Ureter (tissue), 1 donor: ENCODE measurements around the gene UBE2H. TPM values are rescaled to one million over a fixed set of nuclear protein-coding genes. Genes with fewer than 3 reads are reported as not detected.
"Not testable (repeated sequence)": the region's sequence is repeated elsewhere in the genome, so short reads cannot be mapped to it uniquely, and the experiment has no call there.

Source experiments
- DNase-seq: peaks from one replicate; pipeline ENCODE4 v3.0.0-alpha.2; 2020; ENCODE audit warnings: low spot score
- total RNA-seq: library from RNA; stranded (reverse); gene quantifications from one replicate; pipeline ENCODE4 v1.2.4, GENCODE V29; 2023
- donor health status: DM: yes; HTN: yes; CAD: no.

UBE2H gene
- total RNA-seq, 1 donor from 2014 or later: 69.7 TPM

DNA sequence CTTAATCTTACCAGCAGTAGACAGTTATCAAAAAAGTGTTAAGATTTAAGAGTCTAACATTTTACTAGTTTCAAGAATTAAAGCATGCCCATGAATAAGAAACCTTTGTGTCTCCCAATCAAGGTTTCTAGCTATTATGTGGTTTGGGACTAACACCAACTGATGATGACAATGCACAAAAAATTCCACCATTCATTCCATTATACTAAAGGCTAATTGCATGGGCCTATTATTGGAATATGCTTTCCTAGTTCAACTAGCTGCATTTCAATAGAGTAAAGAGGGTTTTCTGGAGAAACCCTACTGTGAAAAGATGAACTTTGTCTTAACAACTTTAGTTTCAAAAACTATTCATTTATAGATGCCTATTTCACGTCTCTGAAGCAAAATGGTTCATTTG, 44.6 kb downstream of the UBE2H start:
- DNase-seq: no peak

DNA sequence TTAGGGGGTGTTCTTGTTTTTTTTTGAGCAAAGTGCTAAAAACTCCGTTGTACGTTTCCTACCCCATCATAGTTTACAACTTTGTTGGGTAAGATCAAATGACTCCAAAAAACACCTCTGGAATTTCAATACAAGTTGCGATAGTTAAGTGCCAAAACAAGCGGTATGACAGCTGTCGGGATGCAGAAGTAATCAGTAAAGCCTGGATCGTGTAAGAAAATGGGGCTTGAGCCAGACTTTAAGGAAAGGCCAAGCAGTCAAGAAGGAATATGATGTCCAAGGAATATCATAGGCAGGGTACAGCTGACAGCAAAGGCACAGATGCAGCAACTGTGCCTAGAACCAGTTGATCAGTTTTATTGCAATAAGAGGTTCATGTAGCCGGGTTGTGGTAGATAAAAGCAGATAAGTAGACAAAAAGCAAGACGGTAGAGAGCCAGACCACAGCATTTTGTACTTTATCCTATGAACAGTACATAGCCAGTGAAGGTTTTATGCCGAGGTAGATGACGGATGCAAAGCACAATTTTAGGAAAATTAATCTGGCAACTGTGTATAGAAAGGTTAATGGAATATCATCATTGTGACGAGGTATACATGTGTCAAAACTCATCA, 45.5 kb downstream of the UBE2H start:
- DNase-seq: no peak

DNA sequence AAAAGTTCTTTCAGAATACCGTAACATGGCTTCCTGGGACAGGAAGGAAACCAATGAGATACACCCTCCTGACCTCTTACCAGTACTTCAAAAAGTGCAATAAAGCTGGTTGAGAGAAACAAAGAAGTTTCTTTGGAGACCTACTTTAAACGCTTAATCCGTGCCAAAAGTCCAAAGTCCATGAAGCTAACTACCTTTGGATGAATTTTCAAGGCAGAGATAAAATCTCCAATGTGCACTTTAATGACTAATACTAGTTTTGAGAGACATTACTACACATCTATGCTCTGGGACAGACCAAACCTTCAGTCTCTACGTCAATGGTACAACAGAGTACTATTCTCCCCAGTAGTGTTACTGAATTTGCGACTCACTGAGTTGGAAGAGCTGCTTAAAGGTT, 46.1 kb downstream of the UBE2H start:
- DNase-seq: no peak

DNA sequence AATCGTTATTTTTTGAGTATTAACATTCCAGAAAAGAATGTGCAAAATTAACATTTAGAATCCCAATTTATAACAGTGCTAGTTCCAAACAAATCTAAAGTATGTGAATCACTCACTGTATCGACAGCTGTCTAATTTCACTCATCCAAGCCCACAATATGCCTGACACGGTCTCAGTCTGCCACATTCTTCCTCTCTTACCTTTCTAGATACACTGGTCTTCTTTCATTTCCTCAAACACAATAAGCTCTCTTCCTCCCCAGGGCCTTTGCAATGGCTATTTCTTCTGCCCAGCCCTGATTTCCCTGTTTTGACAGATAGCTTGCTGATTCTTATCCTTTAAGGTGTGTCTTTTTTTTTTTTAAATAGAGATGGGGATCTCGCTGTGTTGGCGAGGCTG, 48.8 kb downstream of the UBE2H start:
- DNase-seq: no peak

DNA sequence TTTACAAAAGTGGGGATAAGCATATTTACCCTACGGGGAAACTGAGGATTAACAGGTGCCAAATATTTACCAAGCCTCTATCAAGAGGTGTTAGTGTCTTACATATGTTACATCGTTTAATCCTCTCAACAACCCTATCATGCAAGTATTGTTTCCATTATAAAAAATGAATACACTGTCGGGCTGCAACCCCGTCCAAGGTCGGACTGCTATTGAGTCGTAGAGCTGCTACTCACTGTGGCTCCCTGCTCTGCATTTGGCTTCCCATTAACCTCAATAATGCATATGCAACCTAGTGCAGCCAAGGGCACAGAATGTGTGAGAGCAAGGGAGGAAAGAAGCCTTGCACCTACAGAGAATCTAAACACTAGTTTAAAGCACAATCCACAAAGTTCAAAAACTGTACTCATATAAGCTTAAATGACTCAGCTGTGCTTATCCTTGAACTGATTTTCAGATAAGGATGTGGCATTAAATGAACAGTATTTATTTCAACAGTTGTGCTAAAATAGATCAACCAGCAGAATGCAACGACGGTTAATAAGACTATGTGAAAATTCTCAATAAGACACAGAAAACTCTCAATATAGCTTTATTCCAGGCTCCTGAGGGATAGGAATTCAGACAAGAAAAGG, 49.9 kb downstream of the UBE2H start:
- no peak for DNase-seq

DNA sequence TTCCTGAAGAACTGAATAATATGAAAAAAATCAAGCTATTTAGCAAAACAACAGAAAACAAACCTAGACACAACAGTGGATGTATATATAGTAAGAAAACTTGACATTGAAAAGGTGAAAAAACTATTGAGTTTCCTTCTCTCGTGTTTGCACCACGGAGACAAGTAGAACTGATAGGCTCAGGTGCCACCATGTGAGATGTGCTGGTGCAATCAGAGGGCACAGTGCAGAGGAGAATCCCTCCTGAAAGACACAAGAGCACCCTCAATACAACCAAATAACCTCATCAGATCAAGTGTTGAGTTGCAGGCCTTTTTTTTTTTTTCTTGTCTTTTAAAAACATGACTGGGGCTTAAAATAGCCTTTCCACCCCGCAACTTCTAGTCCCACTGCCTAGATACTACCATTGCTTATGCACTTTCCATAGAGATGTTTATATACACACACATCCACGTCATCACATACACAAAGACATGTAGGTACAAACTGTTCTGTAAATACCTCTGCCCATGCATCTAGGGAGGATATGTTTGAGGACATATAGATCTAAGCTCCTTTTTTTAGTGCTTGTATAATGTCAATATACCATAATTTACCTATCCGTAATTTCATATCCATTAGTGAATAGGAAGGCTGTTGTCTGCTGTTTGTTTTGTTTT, 54.1 kb downstream of the UBE2H start:
- no peak for DNase-seq

DNA sequence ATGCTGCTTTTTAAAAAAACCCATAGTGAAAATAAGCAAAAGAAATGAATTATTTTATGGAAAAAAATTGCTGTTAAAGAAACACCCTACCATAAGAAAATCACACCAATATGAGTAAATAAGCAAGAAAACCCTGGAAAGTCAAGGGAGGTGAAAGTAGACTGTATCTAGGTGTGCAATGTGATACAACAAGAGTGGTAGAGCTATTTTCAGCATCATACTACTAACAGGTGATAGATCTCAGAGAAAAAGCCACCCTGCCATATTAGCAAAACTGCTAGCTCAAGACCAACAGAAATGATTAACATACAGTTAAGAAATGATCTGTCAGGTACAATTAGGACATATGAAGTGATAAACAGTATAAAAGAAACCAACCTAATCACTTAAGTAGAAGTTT, 54.8 kb downstream of the UBE2H start:
- DNase-seq: no peak

DNA sequence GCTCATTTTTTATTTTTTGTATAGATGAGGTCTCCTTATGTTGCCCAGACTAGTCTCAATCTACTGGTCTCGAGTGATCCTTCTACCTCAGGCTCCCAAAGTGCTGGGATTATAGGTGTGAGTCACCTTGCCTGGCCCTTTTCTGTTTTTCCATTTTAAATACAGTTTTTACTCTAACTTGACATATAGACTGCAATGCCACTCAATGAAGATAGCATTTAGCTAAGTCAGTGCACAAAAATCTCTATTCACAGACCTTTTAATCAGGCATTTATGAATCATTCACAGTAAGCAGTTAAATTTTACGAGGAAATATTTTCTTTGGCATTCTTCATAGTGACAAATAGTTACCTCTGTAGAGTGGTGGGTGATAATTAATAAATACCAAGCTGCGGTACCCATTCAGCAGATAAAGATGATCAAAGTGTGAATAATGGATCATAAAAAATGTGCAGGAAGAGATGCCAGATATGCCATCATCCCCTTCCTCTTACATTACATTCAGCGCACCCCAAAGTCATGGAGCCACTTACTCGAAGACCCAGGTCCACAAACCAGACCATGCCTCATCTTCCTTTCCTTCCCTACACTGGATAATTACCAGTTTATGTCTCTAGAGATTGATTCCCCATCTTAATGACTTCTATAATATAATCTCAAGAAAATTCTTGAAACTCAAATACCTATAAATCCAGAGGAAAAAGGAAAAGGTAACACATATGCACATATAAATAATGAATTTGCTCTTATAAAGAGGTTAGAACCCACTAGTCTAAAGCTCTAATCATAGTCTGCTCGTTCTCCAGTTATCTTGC, 56.0 kb downstream of the UBE2H start:
- no peak for DNase-seq

DNA sequence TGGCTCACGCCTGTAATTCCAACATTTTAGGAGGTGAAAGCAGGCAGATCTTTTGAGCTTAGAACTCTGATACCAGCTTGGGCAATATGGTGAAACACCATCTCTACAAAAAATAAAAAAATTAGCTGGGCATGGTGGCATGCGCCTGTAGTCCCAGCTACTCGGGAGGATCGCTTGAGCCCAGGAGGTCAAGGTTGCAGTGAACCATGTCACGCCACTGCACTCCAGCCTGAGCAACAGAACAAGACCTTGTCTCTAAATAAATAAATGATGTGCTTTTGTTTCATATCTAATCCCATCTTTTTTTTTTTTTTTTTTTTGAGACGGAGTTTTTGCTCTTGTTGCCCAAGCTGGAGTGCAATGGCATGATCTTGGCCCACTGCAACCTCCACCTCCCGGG, 58.6 kb downstream of the UBE2H start:
- not testable (repeated sequence) for DNase-seq

DNA sequence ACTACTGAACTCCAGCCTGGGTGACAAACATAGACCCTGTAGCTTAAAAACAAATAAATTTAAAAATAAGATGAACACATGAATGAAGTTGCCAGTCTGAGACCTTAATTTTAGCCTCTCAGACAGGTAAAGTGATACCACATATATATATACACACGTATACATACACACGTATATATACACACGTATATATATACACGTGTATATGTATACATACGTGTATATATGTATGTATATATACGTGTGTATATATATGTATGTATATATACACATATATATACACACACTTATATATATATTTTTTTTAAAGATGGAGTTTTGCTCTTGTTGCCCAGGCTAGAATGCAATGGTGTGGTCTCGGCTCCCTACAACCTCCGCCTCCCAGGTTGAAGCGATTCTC, 62.7 kb downstream of the UBE2H start:
- no peak for DNase-seq

DNA sequence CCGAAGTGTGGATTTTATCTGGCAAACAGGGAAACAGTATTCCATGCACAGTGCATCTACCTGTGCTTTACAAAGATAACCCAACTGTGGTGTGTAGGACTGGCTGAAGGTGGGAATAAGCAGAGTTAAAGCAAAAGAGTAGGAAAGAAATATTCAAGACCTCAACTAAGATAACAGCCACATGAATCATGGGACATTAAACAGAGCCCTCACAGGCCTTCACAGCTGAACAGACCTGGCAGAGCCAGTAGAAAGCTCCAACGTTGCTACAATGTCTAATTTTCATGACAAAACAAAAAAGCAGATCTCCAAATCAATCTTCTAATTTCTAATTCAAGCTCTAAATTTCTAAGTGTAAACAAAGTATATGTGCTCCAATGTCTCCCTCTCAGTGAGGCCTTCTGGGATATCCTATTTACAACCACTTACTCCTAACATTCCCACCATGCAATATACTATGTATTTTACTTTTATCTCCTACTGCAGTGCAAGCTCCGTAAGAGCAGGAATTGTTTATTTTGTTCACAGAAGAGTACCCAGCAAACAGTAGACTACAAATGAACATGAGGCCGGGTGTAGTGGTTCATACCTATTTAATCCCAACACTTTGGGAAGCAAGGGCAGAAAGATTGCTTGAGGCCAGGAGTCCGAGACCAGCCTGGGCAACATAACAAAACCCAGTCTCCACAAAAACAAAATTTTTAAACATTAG, 63.5 kb downstream of the UBE2H start:
- no peak for DNase-seq

DNA sequence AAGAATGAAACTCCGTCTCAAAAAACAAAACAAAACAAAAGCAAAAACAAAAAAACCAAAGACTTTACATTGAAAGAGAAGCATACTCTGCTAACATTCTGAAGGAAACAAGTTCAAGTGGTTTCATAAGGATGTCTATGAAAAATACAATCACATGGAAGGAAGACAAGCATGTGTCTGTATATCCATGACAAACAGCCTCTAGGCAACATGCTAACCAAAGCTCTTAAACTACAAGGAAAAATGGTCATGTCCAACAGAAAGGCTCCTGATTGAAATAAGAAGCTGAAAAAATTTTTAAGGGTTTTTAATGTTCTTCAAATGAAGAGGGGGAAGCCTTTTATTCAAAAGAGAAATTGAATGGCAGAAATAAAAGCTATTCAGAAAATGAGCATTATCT, 64.9 kb downstream of the UBE2H start:
- no peak for DNase-seq

DNA sequence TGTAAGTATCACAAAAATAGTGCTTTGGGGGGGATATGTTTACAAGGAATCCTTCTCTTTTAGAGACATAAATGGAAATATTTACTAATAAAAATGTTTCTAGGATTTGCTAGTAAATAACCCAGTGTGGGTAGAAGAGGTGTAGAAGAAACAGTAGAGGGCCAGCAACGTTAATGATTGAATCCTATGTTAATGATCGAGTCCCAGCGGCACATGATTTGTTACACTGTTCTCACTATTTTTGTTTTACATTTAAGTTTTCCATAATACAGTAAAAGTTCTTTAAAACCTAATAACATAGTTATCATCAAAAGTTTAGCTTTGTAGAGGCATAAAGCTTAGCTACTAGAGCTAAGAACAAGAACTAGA, 66.0 kb downstream of the UBE2H start:
- DNase-seq: no peak

DNA sequence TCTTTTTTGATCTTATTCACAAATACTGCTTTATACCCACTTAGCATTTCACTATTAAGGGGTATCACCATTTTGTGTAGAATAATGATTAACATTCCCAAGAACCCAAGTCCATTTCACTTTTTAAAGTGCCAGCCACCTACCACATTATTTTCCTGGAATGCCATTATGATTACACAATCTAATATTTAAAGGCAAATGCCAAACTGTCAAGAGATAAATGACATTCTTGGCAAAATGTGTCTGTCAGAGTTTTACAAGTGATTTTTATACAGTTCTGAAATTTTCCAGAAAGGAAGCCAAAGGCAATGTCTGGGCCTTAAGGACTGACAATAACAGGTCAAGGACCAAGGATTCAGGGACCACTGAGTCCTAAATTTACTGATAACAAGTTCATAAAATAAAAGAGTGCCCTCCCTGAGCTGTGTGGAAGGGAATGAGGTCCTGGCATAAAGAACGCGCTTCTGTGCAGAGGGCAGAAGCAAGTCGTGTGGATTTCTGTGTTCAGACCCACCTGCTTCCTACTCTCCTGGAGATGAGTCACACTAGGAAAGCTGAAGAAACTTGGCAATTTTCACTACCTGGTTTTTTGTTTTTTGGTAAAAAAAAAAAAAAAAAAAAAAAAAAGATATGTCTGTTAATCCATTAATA, 66.5 kb downstream of the UBE2H start:
- DNase-seq: no peak

DNA sequence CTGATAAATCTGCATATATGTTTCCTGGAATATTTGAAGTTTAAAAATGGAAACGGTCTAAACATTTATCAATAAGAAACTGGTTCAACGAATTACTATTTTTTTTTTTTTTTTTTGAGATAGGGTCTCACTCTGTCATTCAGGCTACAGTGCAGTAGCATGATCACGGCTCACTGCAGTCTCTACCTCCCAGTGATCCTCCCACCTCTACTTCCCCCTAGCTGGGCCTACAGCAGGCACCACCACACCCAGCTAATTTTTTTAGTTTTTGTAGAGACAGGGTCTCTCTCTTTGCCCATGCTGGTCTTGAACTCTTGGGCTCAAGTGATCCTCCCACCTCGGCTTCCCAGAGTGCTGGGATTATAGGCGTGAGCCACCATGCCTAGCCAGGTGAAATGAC, 68.3 kb downstream of the UBE2H start:
- no peak for DNase-seq

DNA sequence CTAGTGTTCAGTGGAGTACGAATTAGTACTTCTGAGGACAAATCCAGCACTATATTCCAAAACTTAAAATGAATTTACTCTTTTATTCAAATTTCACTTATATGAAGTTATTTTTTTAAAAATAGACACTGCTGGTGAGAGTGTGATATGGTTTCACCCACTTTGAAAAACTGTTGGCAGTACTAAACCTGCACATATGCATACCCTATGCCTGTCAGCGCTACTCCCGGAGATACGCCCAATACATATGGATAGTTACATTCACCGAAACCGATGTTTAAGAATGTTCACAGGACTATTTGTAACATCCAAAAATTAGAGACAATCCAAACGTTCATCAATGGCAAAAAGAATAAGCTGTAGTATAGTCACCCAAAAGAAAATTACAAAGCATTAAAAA, 69.6 kb downstream of the UBE2H start:
- no peak for DNase-seq

DNA sequence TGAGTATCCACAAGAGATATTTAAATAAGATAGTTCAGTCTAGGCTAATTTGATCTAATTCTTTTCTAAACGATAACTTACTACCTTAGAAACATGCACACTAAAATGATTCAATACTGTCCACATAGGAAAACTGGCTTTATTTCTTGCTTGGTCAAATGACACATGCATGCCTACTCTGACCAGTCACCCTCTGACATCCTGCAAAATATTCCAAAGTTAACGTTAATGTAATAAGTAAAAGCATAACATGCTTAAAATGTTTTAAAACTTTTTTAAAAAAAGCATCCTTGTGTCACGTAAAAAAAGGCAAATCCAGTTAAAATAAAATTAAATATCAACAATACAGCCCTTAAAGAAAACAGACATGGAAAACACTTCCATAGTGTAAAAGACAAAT, 70.2 kb downstream of the UBE2H start:
- DNase-seq: no peak

DNA sequence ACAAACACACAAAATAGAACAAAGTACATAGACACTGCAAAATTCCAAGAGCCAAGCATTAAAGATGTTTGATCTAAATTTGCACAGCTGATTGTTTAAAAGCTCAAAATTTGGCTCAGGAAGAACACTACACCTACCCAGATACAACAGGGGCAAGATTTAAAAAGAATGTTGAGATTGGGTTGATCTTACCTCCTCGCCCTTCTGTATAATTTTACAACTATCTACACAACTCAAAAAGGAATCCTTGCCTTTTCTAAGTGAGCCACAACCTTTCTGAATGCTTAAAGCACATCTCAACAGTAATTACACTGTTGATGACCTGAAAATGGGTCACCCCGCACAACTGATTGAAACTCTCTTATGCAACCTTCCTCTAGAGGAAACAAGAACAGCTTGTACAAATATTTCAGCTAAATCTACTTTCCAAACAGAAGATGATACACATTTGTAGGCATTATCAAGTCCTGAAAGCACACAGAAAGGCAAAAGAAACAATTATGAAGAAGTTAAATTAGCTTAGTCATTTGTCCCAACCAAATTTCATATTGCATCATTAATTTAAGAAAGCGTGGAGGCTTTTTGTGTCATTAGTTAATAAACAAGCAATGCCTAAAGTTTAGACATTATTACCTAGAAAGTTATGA, 75.5 kb downstream of the UBE2H start:
- DNase-seq: no peak

DNA sequence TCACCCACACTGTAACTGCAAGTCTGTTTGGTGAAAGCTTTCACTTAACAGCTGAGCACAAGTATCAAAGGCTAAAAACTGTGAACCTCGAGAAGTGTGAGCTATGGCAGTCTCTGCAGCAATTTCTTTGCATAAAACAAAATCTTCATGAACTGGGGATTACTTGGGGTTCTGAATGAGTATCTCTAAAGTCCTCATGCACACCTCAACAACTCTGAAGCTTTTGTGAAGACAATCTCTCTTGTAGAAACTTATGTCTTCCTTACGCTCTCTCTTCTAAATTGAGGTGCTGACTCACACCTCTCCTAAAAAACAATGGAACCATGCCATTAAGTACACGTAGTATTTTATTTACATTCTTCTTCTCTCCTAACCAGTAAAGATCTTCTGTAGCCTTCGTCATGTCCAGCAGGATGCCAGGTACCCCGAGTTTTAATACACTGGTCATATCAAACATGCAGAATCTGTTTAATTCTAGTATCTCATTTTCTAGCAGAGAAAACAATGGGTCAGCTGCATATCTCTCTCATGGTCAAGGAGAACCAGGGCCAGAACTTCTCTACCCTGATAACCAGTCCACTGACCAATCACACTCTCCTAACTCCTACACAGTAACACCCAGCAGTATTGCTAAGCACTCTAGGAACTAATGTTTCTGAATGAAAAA, 76.9 kb downstream of the UBE2H start:
- no peak for DNase-seq

DNA sequence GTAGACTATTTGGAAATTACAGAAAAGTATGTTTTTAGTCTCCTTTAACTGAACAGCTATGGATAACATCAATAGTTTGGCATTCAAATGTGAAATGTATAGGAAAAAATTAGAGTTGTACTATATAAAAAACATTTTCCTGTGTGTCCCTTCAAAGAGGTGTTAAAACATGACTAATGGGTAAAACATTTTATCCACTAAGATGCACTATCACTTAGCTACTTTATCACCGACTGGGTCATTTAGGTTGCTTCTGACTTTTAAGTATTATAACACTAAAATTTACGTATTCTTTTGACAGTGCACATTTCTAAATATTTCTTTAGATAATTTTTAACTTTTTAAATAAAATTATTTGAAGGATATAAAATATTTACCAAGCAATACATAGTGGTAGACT, 77.6 kb downstream of the UBE2H start:
- no peak for DNase-seq

DNA sequence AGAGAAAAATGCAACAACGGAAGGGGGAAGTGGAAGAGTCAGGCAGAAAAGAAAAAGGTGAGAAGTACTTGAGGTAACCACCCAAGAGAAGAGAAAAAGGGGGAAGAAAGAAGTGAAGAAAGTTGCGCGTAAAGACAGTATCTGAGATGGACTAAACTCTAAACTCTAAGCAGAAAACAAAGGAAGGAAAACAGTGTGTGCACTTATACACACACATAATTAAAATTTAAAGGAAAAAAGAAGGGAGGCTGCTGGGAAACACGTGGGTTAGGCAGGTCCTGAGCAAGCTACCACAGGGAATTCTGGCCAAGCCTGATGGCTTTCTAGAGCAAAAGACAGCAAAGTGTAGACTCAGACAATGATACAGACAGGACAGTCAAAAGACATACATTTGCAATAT, 78.0 kb downstream of the UBE2H start:
- no peak for DNase-seq
